HUDEP-2 (cell line): Measurements from ENCODE around the gene DSG1.
"Not testable (repeated sequence)": the region's sequence is repeated elsewhere in the genome, so short reads cannot be mapped to it uniquely, and the experiment has no call there.

Experiments used
- DNase-seq, 76 experiments: peaks; one replicate each; lab custom pipeline; 2025; ENCODE audit not compliant: unreplicated experiment in 76 of 76; lab: John Stamatoyannopoulos, UW

The DSG1 gene

GRCh38 chr18:31329787-31330438 is 12.0 kb downstream of the DSG1 start:
- DNase-seq, result no peak

GRCh38 chr18:31343454-31343853 is 25.5 kb downstream of the DSG1 start:
- DNase-seq, result no peak

GRCh38 chr18:31353336-31353735 is 35.4 kb downstream of the DSG1 start:
- DNase-seq, result not testable (repeated sequence)

GRCh38 chr18:31354990-31355389 is 37.0 kb downstream of the DSG1 start:
- no peak for DNase-seq

GRCh38 chr18:31356025-31356424 is 38.1 kb downstream of the DSG1 start:
- no peak for DNase-seq

GRCh38 chr18:31364190-31364589 is 46.2 kb downstream of the DSG1 start:
- no peak for DNase-seq

GRCh38 chr18:31369478-31369877 is 51.5 kb downstream of the DSG1 start:
- DNase-seq, result no peak

GRCh38 chr18:31371989-31372388 is 54.0 kb downstream of the DSG1 start:
- no peak for DNase-seq

GRCh38 chr18:31373641-31374040 is 55.7 kb downstream of the DSG1 start:
- no peak for DNase-seq

- no peak for DNase-seq
These were observed 58.5 kb downstream of the DSG1 start, which contains the start of gene DSG4 for GRCh38 chr18:31376477-31376876. Gene DSG4, plus strand, starts transcription at chr18:31376777. Its CDS starts 135 bp downstream, at chr18:31376912.

- DNase-seq, result no peak
These were observed 63.0 kb downstream of the DSG1 start for GRCh38 chr18:31380912-31381311.

- no peak for DNase-seq
These were observed 64.1 kb downstream of the DSG1 start for GRCh38 chr18:31382107-31382506.

- DNase-seq, result no peak
These were observed 68.8 kb downstream of the DSG1 start for GRCh38 chr18:31386741-31387140.

GRCh38 chr18:31393286-31393685 is 75.3 kb downstream of the DSG1 start:
- DNase-seq, result no peak

- DNase-seq, result no peak
These were observed 79.0 kb downstream of the DSG1 start for GRCh38 chr18:31396796-31397612.

GRCh38 chr18:31398191-31398590 is 80.2 kb downstream of the DSG1 start:
- DNase-seq, result no peak

GRCh38 chr18:31399306-31400032 is 81.5 kb downstream of the DSG1 start:
- no peak for DNase-seq

- DNase-seq, result no peak
These were observed 83.4 kb downstream of the DSG1 start for GRCh38 chr18:31401156-31402025.

GRCh38 chr18:31402026-31402373 is 84.0 kb downstream of the DSG1 start:
- no peak for DNase-seq

GRCh38 chr18:31403409-31403808 is 85.4 kb downstream of the DSG1 start:
- no peak for DNase-seq
